ENCODE results near the gene RAB39B.
A peak's percentile ranks its signal among the peaks of the same experiment; 100 is the strongest.
"Not testable (repeated sequence)": the region's sequence is repeated elsewhere in the genome, so short reads cannot be mapped to it uniquely, and the experiment has no call there.

Gene RAB39B

DNA sequence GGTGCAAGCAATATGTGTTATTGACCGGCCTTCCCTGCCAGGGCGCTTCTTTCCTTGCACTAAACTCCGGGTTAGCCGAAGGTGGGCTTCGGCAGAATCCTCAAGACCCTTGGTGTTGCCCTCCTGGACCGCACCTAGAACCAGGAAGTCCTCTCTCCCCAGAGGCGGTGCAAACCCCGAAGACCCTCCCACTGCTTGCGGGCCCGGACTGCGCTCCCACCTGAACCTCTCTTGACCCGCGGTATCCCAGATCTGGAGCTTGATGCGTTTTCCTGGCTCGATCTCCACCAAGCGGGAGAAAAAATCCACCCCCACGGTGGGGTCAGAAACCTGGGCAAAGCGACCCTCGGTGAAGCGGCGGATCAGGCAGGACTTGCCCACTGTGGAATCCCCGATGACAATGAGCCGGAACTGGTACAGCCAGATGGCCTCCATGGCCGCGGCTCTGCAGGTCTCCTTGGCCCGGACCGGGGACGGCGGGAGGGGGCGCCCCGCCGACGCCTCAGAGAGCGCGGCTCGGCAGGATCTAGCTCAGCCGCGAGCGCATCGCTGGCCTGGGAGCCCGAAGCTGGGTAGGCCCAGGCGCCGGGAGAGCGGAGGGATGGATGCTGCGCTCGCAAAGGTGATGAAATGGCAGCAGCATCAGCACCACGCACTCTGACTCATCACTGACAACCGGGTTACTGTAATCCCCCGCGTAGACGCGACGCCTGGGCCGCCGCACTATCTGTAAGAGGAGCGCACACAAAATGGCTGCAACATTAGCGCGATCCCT is at the start of gene RAB39B:
RAB39B (minus strand) TSS at position 638 of the 775 bp plus-strand sequence; CDS start at position 435, 203 bp downstream.
- peak in 54 of 56 donors; percentile 1 to 81 (median 52) for DNase-seq

GRCh38 chrX:155313766-155314165 is 49.5 kb upstream of the RAB39B start:
- no peak for DNase-seq

DNA sequence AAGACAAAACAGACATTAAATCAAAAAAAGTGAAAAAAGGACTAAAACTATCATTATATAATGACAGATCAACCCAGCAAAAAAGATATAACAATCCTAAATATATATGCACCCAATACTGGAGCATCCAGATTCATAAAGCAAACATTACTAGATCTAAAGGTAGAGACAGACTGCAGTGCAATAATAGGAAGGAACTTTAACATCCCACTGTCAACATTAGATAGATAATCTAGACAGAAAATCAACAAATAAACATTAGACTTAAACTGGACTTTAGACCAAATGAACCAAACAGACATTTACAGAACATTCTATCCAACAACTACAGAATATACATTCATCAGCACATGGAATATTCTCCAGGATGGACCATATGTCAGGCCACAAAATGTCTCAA is 29.5 kb upstream of the RAB39B start:
- no peak for DNase-seq

GRCh38 chrX:155279873-155280272 is 15.6 kb upstream of the RAB39B start:
- no peak for DNase-seq

DNA sequence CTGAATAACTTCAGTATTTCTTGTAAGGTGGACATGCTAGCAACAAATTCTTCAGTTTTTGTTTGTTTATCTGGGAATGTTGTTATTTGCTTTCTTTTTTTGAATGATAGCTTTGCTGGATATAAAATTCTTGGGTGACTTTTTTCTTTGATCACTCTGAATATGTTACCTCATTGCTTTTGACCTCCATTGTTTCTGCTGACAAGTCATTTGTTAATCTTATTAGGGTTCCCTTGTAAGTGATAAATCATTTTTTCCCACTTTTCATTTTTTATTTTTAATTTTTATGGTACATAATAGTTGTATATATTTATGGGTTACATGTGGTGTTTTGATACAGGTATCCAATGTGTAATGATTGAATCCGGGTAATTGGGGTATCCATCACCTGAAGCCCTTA is 6.7 kb upstream of the RAB39B start:
- DNase-seq = no peak

DNA sequence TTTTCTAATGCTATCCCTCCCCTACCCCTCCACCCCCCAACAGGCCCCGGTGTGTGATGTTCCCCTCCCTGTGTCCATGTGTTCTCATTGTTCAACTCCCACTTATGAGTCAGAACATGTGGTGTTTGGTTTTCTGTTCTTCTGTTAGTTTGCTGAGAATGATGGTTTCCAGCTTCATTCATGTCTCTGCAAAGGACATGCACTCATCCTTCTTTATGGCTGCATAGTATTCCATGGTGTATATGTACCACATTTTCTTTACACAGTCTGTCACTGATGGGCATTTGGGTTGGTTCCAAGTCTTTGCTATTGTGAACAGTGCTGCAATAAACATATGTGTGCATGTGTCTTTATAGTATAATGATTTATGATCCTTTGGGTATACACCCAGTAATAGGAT is 3.7 kb upstream of the RAB39B start:
- DNase-seq = not testable (repeated sequence)

DNA sequence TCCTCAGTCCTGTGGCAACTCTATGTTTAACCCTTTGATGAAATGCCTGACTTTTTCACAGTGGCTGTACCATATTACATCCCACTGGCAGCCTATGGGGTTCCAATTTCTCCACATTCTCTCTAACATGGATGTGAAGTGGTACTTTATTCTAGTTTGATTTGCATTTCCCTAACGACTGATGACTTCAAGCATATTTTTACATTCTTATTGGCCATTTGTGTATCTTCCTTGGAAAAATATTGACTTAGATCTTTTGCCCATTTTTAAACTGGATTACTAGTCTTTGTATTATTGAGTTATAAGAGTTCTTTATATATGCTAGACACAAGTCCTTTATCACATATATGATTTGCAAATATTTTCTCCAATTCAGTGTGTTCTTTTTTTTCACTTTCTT is 2.1 kb upstream of the RAB39B start:
- DNase-seq = no peak

DNA sequence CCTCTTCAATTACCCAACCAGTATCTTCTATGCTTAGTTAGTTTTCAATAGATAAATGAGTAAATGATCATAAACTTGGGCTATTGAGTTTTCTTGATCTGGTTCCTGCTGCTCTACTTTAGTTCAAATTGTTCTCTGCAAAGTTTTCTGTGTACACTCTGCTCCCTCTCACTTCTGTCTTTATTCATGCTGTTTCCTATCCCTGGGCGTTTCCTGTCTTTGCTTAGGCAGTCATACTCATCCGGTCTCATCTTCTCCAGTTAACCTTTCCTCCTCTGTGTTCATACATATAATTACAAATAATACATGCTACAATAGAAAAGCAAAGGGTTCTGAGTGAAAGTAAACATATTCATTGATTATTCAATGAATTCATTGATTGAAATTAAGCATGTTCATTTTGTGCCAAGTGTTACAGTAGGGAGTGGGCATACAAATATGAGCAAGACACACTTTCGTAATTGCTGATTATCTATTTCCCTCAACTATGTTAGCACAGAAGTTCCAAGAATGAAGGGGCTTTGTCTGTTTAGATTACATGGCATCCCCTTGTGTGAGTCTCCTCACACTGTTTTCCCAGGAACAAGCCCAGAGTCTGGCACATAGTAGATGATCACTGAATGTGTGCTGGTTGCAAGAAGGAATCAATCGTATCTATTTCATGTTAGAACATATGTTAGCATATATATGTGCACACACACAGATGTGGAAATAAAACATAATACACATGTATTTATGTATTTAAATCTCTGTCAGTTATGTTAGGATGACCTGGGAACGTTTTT is 1.1 kb downstream of the RAB39B start:
- no peak for DNase-seq

- no peak for DNase-seq
These were observed 4.5 kb downstream of the RAB39B start for GRCh38 chrX:155259752-155260151.

DNA sequence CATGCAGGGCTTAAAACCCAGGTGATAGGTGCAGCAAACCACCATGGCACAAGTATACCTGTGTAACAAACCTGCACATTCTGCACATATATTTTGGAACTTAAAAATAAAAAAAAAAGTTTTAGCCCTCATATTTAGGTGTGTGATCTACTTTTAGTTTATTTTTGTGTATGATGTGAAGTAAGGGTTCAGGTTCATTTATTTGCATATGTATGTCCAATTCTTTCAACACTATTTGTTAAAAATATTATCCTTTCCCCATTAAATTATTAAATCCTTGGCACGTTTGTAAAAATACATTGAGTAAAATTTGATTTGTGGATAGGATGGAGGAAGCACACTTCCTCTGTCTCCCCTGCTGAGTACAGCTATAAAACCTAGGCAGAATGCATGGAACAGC is 12.9 kb downstream of the RAB39B start:
- no peak for DNase-seq

- no peak for DNase-seq
These were observed 16.8 kb downstream of the RAB39B start for GRCh38 chrX:155247497-155247896.

DNA sequence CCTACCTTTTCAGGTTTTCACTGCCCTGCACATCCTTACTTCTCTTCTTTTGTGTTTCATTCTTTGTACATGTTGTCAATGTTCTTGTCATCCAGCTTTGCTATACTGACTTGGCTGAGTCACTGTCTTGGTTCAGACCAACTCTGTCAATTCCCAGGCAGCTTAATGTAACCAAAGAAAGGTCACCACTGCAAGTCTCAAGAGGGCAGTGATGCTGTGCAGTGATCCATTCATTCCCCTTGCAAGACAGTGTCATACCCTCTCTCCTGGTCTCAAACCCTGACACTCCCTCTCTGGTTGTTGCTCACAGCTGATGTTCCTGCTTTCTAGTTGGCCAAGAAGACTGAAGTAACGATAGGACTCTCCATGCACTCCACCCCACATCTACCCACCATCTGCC is 17.5 kb downstream of the RAB39B start:
- no peak for DNase-seq

DNA sequence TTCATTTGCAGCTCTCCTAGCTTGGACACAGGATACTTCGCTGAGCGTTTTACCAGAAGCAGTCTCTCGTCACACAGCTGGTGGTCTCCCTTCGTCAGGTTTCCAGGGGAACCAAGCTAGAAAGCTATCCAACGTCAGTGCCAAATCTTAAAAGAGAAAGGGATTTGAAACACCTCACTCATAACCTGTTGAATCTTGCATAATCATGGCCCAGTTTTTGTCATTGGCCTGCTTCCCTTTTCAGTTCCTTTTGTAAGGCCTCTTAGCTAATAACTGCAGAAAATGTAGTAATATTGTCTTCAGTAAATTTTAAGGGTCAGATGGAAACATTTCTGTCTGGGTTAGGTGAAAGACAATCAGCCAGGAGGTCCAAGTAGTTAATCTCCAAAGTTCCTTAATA is 22.0 kb downstream of the RAB39B start:
- DNase-seq = no peak

DNA sequence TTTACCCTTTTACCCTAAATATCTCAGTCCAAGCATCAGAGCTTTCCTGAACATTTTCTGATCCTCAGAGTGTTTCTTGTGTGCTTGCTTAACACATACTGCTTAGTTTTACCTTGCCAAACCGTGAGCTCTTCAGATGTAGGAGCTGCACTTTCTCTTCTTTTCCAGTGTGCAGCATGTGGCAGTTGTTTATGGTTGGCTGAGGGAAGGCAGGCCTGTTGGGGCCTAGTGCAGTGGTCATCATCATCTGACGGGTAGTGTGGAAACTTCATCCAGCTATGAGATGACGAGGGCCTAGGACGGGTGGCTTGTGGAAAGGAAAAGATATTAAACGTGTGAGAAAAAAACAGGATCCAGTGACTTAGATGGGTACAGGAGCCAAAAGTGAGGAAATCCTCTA is 26.6 kb downstream of the RAB39B start:
- no peak for DNase-seq

DNA sequence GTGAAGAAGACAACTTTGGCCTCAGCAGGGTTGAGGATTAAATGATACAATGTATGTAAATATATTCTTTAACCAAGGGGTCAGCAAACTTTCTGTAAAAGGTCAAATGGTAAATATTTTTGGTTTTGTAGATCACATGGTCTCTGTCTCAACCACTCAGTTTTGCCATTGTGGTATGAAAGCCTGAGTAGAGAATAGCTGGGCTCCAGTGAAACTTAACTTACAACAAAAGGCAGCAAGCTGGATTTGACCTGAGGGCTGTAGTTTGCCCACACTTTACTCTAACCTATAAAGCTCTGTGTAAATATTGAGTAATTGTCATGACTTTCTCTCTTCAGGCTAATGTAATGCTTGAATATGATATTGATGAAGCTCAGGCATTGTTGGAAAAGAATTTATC is 28.4 kb downstream of the RAB39B start:
- DNase-seq = no peak

- no peak for DNase-seq
These were observed 33.1 kb downstream of the RAB39B start for GRCh38 chrX:155231163-155231562.

- DNase-seq = no peak
These were observed 38.5 kb downstream of the RAB39B start for GRCh38 chrX:155225774-155226173.

DNA sequence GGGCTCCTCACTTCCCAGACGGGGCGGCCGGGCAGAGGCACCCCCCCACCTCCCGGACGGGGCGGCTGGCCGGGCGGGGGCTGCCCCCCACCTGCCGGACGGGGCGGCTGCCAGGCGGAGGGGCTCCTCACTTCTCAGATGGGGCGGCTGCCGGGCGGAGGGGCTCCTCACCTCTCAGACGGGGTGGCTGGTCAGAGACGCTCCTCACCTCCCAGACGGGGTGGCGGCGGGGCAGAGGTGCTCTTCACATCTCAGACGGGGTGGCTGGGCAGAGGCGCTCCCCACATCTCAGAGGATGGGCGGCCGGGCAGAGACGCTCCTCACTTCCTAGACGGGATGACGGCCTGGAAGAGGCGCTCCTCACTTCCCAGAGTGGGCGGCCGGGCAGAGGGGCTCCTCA is 40.5 kb downstream of the RAB39B start:
- not testable (repeated sequence) for DNase-seq

- DNase-seq = no peak
These were observed 42.9 kb downstream of the RAB39B start for GRCh38 chrX:155221351-155221750.

GRCh38 chrX:155218777-155219176 is 45.5 kb downstream of the RAB39B start:
- DNase-seq = no peak

DNA sequence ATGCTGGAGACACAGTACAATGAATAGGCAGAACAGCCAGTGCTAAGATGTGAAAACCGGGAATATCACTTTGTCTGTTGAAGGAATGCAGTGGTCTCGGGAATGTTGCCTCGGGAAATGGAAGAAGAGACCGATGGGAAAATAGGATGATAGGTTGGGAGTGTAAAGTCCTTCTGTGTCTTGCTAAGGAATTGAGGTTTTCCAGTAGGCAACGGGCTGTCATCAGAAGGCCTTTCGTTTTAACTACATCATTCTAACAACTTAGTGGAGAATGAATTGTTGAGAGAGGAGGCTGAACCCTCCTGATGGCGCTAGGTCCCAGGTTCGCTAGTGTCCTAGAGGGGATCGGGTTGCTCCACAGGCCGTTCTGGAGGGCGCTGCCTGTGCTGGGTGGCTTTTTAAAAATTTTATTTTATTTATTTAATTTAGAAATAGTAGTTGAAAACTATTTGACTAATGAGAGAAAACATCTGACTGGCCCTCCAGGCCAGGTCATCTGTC is 47.3 kb downstream of the RAB39B start:
- DNase-seq = peak in 2 of 56 donors; percentile 0 to 18

- DNase-seq = peak; percentile 4 to 94 (median 86)
These were observed 47.9 kb downstream of the RAB39B start, which contains the start of gene VBP1 for GRCh38 chrX:155216179-155216939. VBP1 (plus strand) TSS chrX:155216460; CDS start chrX:155216483, 23 bp downstream.
